Subcutaneous abdominal adipose tissue (tissue), 5 donors: ENCODE measurements around the gene ENAH.

Experiments
- H3K27ac ChIP-seq: one replicate; pipeline ENCODE4 v1.7.0; 2013; ENCODE audit warnings: low read depth, mild to moderate bottlenecking, inconsistent platforms, low read length, moderate library complexity
- H3K27me3 ChIP-seq, 5 donors: one replicate each; pipeline ENCODE4 v1.7.0; 2013; ENCODE audit warnings: low read length in 5 of 5, inconsistent platforms in 1 of 5; ENCODE audit not compliant: control insufficient read depth in 5 of 5, insufficient read depth in 4 of 5
- H3K36me3 ChIP-seq, 5 donors: one replicate each; pipeline ENCODE4 v1.7.0; 2013; ENCODE audit warnings: low read length in 5 of 5; ENCODE audit not compliant: control insufficient read depth in 5 of 5, insufficient read depth in 5 of 5
- H3K4me1 ChIP-seq, 5 donors: one replicate each; pipeline ENCODE4 v1.7.0; 2013; ENCODE audit warnings: low read length in 5 of 5, mild to moderate bottlenecking in 3 of 5, moderate library complexity in 1 of 5; ENCODE audit not compliant: control insufficient read depth in 5 of 5, insufficient read depth in 5 of 5
- H3K4me3 ChIP-seq, 5 donors: one replicate each; pipeline ENCODE4 v1.7.0; 2013; ENCODE audit warnings: low read length in 5 of 5, low read depth in 1 of 5
- H3K9ac ChIP-seq, 5 donors: one replicate each; pipeline ENCODE4 v1.7.0; 2013; ENCODE audit warnings: low read length in 5 of 5, mild to moderate bottlenecking in 4 of 5, moderate library complexity in 3 of 5
- H3K9me3 ChIP-seq, 5 donors: one replicate each; pipeline ENCODE4 v1.7.0; 2013; ENCODE audit warnings: low read length in 5 of 5; ENCODE audit not compliant: control insufficient read depth in 5 of 5
- donor health status: healthy.
- donor health status: healthy.
- donor health status: healthy.
- donor health status: healthy.
- donor health status: healthy.

ENAH gene

GRCh38 chr1:225446981-225447615 lies 205.8 kb downstream of the ENAH start:
- Histone ChIP-seq H3K36me3 (no peaks in the 10 kb centered on the region), H3K27me3 (peaks cover 0 to 6% (median 0%) of the 10 kb centered on the region in 5 donors), H3K9ac (no peak overlapping the region), H3K4me1 (peaks cover 18 to 75% (median 50%) of the 10 kb centered on the region in 5 donors), H3K9me3 (no peaks in the 10 kb centered on the region), H3K4me3 (no peak overlapping the region), H3K27ac (peak overlapping the region; percentile 71)

- Histone ChIP-seq H3K9me3 (no peaks in the 10 kb centered on the region), H3K4me3 (no peak overlapping the region), H3K27ac (peak overlapping the region; percentile 71), H3K27me3 (peaks cover 0 to 6% (median 0%) of the 10 kb centered on the region in 5 donors), H3K36me3 (no peaks in the 10 kb centered on the region), H3K9ac (no peak overlapping the region), H3K4me1 (peaks cover 18 to 78% (median 50%) of the 10 kb centered on the region in 5 donors)
These were observed 206.3 kb downstream of the ENAH start for GRCh38 chr1:225446595-225446960.

GRCh38 chr1:225445639-225446594 lies 207.0 kb downstream of the ENAH start:
- peak overlapping the region; percentile 71 for H3K27ac ChIP-seq
- H3K4me1 ChIP-seq: peaks cover 17 to 72% (median 45%) of the 10 kb centered on the region in 5 donors
- no peaks in the 10 kb centered on the region for H3K9me3 ChIP-seq
- peak overlapping the region in 2 of 5 donors; percentile 3 to 40 for H3K4me3 ChIP-seq
- peaks cover 0 to 6% (median 0%) of the 10 kb centered on the region in 5 donors for H3K27me3 ChIP-seq
- no peaks in the 10 kb centered on the region for H3K36me3 ChIP-seq
- no peak overlapping the region for H3K9ac ChIP-seq

- Histone ChIP-seq H3K36me3 (no peaks in the 10 kb centered on the region), H3K9ac (no peak overlapping the region), H3K4me3 (no peak overlapping the region), H3K27me3 (no peaks in the 10 kb centered on the region), H3K27ac (no peak overlapping the region), H3K4me1 (peaks cover 8 to 53% (median 30%) of the 10 kb centered on the region in 5 donors), H3K9me3 (no peaks in the 10 kb centered on the region)
These were observed 210.8 kb downstream of the ENAH start for GRCh38 chr1:225442123-225442505.

GRCh38 chr1:225441314-225442122 lies 211.4 kb downstream of the ENAH start:
- H3K9me3 ChIP-seq: no peaks in the 10 kb centered on the region
- H3K4me3 ChIP-seq: no peak overlapping the region
- H3K36me3 ChIP-seq: no peaks in the 10 kb centered on the region
- H3K4me1 ChIP-seq: peaks cover 7 to 47% (median 27%) of the 10 kb centered on the region in 5 donors
- H3K9ac ChIP-seq: no peak overlapping the region
- no peak overlapping the region for H3K27ac ChIP-seq
- H3K27me3 ChIP-seq: no peaks in the 10 kb centered on the region

- Histone ChIP-seq H3K36me3 (no peaks in the 10 kb centered on the region), H3K4me3 (no peak overlapping the region), H3K4me1 (peaks cover 6 to 38% (median 20%) of the 10 kb centered on the region in 5 donors), H3K27ac (no peak overlapping the region), H3K27me3 (no peaks in the 10 kb centered on the region), H3K9me3 (no peaks in the 10 kb centered on the region), H3K9ac (no peak overlapping the region)
These were observed 212.3 kb downstream of the ENAH start for GRCh38 chr1:225440380-225441221.

- Histone ChIP-seq H3K36me3 (no peaks in the 10 kb centered on the region), H3K9ac (no peak overlapping the region), H3K27me3 (no peaks in the 10 kb centered on the region), H3K9me3 (no peaks in the 10 kb centered on the region), H3K4me3 (no peak overlapping the region), H3K27ac (no peak overlapping the region), H3K4me1 (peaks cover 0 to 14% (median under 1%) of the 10 kb centered on the region in 5 donors)
These were observed 215.0 kb downstream of the ENAH start for GRCh38 chr1:225437710-225438437.
